Stomach (tissue), 9 donors: Measurements from ENCODE around the gene TFF2. TPM values are rescaled to one million over a fixed set of nuclear protein-coding genes. Genes with fewer than 3 reads are reported as not detected.

Experiments used
- DNase-seq, 2 donors: peaks; one replicate each; pipeline versions ENCODE4 v3.0.0 to v3.0.0-alpha.2; 2013 to 2019
- H3K27ac ChIP-seq, 5 donors: fragments of 200-600 bp in 4 of 5; sonication (generic) in 4 of 5; one replicate each; pipeline ENCODE4 v1.5.1; 2013 to 2019; ENCODE audit warnings: mild to moderate bottlenecking in 1 of 5, moderate library complexity in 1 of 5
- H3K27me3 ChIP-seq, 3 donors: fragments of 200-600 bp; sonication (generic); one replicate each; pipeline ENCODE4 v1.5.1; 2017 to 2019; ENCODE audit warnings: mixed run types in 1 of 3
- H3K36me3 ChIP-seq, 4 donors: fragments of 200-600 bp; sonication (generic); 1 replicate in 3 of 4; 2 replicates in 1 of 4; pipeline ENCODE4 v1.5.1; 2016 to 2019
- H3K4me1 ChIP-seq, 4 donors: fragments of 200-600 bp; sonication (generic); one replicate each; pipeline ENCODE4 v1.5.1; 2016 to 2019
- H3K4me3 ChIP-seq, 4 donors: fragments of 200-600 bp; sonication (generic) in 3 of 4; one replicate each; pipeline ENCODE4 v1.5.1; 2016 to 2019; ENCODE audit warnings: mild to moderate bottlenecking in 1 of 4
- H3K9me3 ChIP-seq, 4 donors: fragments of 200-600 bp; sonication (generic); one replicate each; pipeline ENCODE4 v1.5.1; 2016 to 2019
- CTCF ChIP-seq, 7 experiments: fragments of 450-650 bp in 4 of 7; fragments of 200-600 bp in 3 of 7; sonication (generic) in 3 of 7; IDR thresholded peaks; one replicate each; pipeline ENCODE4 v1.5.1; 2016 to 2019; ENCODE audit warnings: antibody characterized with exemption in 7 of 7, control low read depth in 2 of 7, mild to moderate bottlenecking in 1 of 7
- EP300 ChIP-seq: sonication (generic); formaldehyde crosslinking; IDR thresholded peaks from one replicate; pipeline ENCODE4 v1.6.1; 2017; ENCODE audit warnings: antibody characterized with exemption
- POLR2A ChIP-seq, 4 donors: fragments of 450-650 bp; IDR thresholded peaks; one replicate each; pipeline ENCODE4 v1.6.1; 2016; ENCODE audit warnings: antibody characterized with exemption in 4 of 4, control low read depth in 2 of 4, mild to moderate bottlenecking in 1 of 4, moderate library complexity in 1 of 4
- POLR2AphosphoS5 ChIP-seq, 3 donors: sonication (generic); formaldehyde crosslinking; IDR thresholded peaks; one replicate each; pipeline ENCODE4 v1.6.1; 2016; ENCODE audit warnings: antibody characterized with exemption in 3 of 3
- WGBS, 5 donors: extraction: QIAGEN DNeasy Blood & Tissue Kit in 3 of 5; methylation state at CpG; one replicate each; pipeline versions ENCODE4 v1.1.5 to v1.1.7; 2013 to 2018; 5-methylcytosine and 5-hydroxymethylcytosine counted together
- intact Hi-C: fragments of 100-400 bp; cut with DNase I; formaldehyde crosslinking; loops from one replicate; pipeline ENCODE4 v1.15.1; 2023; ENCODE audit warnings: low total_unique reads
- polyA plus RNA-seq, 3 donors: library from polyadenylated mRNA; stranded (reverse); fragments of 200-250 nt; gene quantifications; one replicate each; pipeline ENCODE4 v1.2.3, GENCODE V29; 2013
- total RNA-seq, 5 donors: library from RNA; depleted of rRNA; stranded (reverse); fragments of >200 nt; gene quantifications; one replicate each; pipeline versions ENCODE4 v1.1.0 to v1.2.3, GENCODE V29; 2014 to 2016
- donor health status: healthy with polysubstance abuse.
- donor health status: Bipolar disorder and iron deficiency.
- donor health status: healthy.

TFF2 gene
- total and polyA plus RNA-seq, 8 donors = 2.3 to 2,979 (median 1,062) TPM

GRCh38 chr21:42393443-42393950 lies 42.7 kb upstream of the TFF2 start:
- Histone ChIP-seq H3K36me3 (no peaks in the 10 kb centered on the region), H3K27ac (no peak overlapping the region), H3K4me3 (no peak overlapping the region), H3K9me3 (no peaks in the 10 kb centered on the region), H3K4me1 (peaks cover 0 to 9% (median 6%) of the 10 kb centered on the region in 4 donors), H3K27me3 (peaks cover 0 to 14% (median 0%) of the 10 kb centered on the region in 3 donors)
- DNase-seq = no peak
- WGBS, 5 donors = 62 to 71% (median 69%) methylated on average over 8 of the region's 8 CpGs
- TF ChIP-seq POLR2A (IDR thresholded peaks at IDR 0.05) (no peak), EP300 (no peak), CTCF (IDR thresholded peaks at IDR 0.05) (no peak), POLR2AphosphoS5 (IDR thresholded peaks at IDR 0.05) (no peak)
- intact Hi-C loops = no loop called here

GRCh38 chr21:42392731-42393442 lies 42.1 kb upstream of the TFF2 start:
- intact Hi-C loops = no loop called here
- Histone ChIP-seq H3K9me3 (no peaks in the 10 kb centered on the region), H3K27me3 (peaks cover 0 to 15% (median 0%) of the 10 kb centered on the region in 3 donors), H3K36me3 (no peaks in the 10 kb centered on the region), H3K27ac (no peak overlapping the region), H3K4me3 (no peak overlapping the region), H3K4me1 (peaks cover 0 to 9% (median 6%) of the 10 kb centered on the region in 4 donors)
- TF ChIP-seq CTCF (IDR thresholded peaks at IDR 0.05) (no peak), POLR2A (IDR thresholded peaks at IDR 0.05) (no peak), POLR2AphosphoS5 (IDR thresholded peaks at IDR 0.05) (no peak), EP300 (no peak)
- peak in 1 of 2 donors; percentile 55 for DNase-seq
- 68 to 90% (median 80%) methylated on average over 17 of the region's 17 CpGs for WGBS, 5 donors

GRCh38 chr21:42391297-42391696 lies 40.5 kb upstream of the TFF2 start:
- WGBS, 5 donors = 77 to 86% (median 84%) methylated on average over 5 of the region's 5 CpGs
- Histone ChIP-seq H3K4me1 (peaks cover 2 to 19% (median 9%) of the 10 kb centered on the region in 4 donors), H3K36me3 (no peaks in the 10 kb centered on the region), H3K27me3 (peaks cover 0 to 15% (median 0%) of the 10 kb centered on the region in 3 donors), H3K9me3 (no peaks in the 10 kb centered on the region), H3K4me3 (no peak overlapping the region), H3K27ac (no peak overlapping the region)
- DNase-seq = no peak
- intact Hi-C loops = no loop called here
- TF ChIP-seq CTCF (IDR thresholded peaks at IDR 0.05) (no peak), POLR2A (IDR thresholded peaks at IDR 0.05) (no peak), EP300 (no peak), POLR2AphosphoS5 (IDR thresholded peaks at IDR 0.05) (no peak)

GRCh38 chr21:42390696-42391095 lies 39.9 kb upstream of the TFF2 start:
- intact Hi-C loops = no loop called here
- no peak for DNase-seq
- Histone ChIP-seq H3K9me3 (no peaks in the 10 kb centered on the region), H3K27ac (no peak overlapping the region), H3K27me3 (peaks cover 0 to 15% (median 0%) of the 10 kb centered on the region in 3 donors), H3K4me3 (no peak overlapping the region), H3K4me1 (peaks cover 4 to 25% (median 13%) of the 10 kb centered on the region in 4 donors), H3K36me3 (no peaks in the 10 kb centered on the region)
- 69 to 86% (median 75%) methylated on average over 2 of the region's 2 CpGs for WGBS, 5 donors
- TF ChIP-seq POLR2A (IDR thresholded peaks at IDR 0.05) (no peak), CTCF (IDR thresholded peaks at IDR 0.05) (no peak), EP300 (no peak), POLR2AphosphoS5 (IDR thresholded peaks at IDR 0.05) (no peak)
